Epidermal melanocyte (primary cell): ENCODE data around the gene PEDS1.
"Not testable (repeated sequence)": the region's sequence is repeated elsewhere in the genome, so short reads cannot be mapped to it uniquely, and the experiment has no call there.

Source experiments
- DNase-seq: peaks from one replicate; pipeline ENCODE4 v3.0.0; 2011; ENCODE audit warnings: low spot score; ENCODE audit not compliant: insufficient read length

Gene PEDS1

DNA sequence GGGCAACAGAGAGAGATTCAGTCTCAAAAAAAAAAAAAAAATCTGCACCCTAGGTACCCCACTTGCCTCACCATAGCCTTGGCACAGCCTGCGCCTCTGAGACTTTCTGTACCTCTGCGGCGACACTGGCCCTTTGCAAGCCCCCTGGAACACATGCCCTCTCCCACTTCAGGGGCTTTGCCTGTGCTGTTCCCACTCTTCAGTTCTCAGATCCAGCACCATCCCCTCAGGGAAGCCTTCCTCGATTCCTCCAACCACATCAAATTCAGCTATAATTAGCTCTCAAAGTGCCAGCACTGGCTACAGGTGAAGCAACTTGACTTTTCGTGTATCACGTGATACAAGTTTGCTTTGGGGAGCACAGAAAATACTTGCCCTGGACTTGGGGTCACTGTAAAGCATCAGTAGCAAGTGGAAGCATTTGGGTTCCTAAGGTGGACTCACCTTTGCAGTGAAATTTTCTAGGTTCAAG, 38.4 kb downstream of the PEDS1 start:
- no peak for DNase-seq

- DNase-seq, result no peak
These were observed 39.9 kb downstream of the PEDS1 start for GRCh38 chr20:50113420-50114224.

DNA sequence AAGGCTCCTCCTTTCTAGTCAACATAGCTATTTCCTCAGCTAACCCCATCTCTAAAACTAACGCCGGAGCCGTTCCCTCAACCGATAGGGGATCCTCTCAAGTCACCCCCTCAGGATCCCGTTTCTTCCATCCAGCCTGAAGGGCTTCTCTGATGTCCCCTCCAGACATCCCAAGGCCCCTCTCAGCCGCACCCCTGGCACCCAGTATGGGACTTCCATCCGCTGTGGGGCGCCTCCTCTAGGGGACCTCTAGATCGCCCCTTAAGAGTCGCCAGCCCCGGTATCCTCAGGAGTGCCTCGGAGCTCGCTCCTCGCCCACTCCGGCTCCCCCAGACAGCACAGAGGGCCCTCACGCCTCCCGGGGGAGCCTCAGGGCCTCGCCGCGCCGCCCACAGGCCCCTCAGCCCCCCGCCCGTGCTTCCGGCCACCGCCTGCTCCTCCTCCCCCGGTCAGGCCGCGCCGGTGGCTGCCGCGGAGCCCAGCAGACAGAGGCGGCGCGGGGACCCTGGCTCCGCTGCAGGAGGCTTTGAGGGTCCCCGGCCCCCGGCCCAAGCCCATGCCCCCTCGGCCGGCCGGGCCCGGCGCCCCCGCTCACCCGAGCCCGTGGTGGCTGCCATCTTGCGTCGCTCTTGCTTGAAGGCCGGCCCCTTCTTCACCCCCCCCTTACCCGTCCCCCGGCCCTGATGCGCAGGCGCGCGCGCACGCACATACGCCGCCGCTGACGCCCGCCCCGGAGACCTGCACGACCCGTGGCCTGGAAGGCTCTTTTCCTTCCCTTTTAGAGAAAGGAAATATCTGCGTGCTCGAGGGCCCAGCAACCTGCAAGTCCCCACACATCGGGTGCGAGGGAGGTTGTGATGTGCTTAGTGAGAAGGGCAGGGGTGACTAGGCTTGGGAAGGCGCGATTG, 40.8 kb downstream of the PEDS1 start, which contains the start of gene UBE2V1:
UBE2V1 (minus strand) TSS at position 639 of the 908 bp plus-strand sequence; CDS start at position 617, 22 bp downstream.
- peak; percentile 70 for DNase-seq

DNA sequence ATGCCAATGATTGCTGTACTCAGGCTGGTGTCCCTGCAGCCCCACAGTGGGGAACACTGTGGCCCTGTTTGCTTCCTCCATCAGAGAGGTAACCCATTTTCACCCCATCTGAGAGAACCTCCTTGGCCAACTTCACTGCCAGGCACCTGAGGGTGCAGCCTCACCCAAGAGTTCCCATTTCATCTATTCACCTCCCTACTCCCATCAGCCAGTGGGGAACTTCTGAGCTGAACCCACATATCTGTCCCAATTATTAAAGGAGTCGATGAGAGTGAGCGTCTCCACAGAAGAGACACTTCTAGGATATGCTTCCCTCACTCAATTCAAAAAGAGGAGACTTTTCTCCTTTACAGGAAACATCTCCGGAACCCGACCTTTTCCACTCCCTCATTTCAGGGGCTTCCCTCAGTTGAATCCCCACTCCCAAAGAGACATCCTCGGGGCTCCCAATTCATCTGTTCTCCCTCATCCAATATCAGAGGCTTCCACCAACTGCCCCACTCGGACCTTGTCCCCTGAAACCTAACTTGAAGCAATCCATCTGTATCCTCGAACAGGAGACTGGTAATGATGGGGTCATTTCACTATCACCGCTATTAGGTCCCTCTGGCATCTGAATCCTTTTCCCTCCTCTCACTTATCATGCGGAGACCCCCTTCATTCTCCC, 41.6 kb downstream of the PEDS1 start:
- DNase-seq, result no peak

DNA sequence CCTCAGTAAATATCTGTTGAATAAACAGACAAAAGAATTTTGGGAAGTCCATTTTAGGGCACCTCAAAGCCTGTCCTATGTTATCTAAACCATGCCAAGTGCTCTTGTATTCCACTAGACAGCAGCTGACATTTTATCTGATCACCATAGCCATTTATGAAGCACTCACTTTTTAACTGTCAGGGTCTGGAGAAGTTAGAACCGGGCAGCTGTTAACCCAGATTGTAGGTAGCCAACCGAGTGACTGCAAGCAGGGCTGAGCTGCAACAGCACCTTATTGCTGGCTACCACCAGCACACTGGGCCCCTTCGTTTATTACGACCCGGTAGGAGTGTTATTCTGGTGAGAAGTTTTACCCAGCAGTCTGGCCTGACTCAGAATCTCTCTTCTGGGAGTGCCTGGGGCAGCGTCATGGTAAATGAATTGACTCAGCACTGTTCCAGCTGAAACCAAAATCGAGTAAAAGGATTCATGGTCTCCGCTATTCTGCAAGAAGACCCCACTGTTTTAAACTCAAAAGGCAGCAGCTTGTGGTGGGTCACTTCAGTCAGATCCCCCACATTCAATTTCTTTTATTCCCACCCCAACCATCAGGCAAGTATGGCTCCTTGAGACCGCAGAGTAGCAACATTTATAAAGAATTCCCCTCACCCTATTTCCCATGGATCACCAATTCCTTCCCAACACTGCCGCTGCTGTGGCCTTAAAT, 42.2 kb downstream of the PEDS1 start:
- DNase-seq, result peak; percentile 43

DNA sequence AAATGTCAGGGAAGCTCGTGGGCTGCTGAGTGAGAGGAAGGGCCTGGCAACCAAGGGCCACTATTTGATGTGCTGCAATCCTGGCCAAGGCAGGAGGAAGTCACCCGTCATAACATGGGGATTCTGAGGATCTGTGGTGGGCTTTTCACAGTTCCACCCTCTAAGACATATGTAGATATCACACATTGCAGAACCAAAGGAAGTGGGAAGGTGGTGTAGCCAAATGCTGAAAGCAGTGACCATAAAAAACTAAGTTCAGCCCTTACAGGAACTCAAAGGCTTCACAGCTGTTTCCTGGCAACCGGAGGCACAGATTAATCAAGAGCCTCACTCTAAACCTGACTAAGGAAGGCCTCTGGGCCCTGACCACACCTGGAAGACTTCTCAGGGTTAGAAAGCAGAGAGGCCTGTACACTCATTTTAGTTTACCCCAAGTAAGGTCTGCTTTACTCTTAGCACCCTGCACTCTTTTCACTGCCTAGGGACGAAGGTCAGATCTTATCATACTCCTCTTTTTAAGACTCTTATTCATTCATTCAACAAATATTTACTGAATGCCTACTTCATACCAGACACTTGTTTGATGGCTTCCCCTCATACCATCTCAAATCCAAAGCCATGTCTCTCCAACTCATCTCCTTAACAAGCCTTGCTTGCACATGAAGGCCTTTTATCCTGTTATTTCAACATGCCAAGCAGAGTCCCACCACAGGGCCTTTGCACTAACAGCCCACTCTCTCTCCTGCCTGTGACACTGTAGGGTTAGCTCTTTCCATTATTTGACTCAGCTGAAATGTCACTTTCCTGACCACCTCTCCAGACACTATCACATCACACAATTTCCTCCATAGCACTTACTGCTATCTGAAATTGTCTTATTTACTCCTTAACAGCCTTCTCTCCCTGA, 43.1 kb downstream of the PEDS1 start:
- DNase-seq, result no peak

DNA sequence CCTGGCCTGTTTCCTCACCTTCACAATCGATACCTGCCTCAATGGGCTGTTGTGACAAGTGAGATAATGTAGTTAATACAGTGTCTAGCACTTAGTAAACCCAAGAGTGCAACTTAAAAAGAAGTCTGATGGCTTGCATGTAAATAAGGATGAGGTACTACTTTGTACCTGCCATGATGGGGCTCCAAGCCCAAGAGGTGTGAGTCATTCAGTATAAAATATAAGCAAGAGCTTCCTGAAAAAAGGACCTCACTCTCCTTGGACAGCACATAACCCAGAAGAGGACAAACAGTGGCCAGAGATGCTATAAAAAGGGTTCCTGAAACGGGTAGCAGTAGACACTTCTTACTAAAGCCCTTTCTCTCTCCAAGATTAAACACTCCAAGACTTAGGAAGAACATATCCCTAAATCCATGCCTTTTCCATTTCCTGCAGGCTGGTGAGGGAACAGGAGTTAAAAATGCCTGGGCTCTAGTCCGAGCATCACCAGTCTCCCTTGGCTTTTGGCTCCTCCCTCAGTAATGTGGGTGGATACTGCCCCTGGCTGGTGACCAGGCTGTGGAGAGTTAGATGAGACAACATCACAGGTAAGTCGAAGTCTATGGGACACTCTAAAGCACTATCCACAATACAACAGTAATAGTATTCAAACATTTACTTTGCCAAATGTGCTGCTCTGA, 44.8 kb downstream of the PEDS1 start:
- DNase-seq, result no peak

DNA sequence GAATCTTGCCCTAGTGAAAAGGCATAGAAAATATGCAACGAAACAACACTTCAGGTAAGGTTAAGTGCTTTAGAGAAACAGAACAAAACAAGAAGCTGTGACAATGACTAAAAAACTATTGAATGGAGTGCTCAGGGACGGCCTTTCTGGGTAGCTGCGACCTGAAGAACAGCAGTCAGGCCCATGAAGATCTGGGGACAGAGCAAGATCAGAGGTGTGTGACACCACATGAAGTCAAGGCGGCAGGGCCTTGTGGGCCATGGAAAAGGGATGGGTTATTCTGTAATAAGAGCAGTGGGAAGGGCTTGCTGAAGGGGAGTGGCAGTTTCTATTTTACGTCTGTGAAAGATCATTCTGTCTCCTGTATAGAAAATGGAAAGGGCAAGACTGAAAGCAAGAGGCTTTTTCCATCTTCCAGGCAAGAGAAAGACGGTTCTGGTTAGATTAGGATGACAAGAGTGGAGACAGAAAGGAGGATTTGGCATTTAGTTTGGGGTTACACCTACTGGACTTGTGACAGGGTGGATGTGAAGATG, 45.7 kb downstream of the PEDS1 start:
- DNase-seq, result no peak

- no peak for DNase-seq
These were observed 46.4 kb downstream of the PEDS1 start for GRCh38 chr20:50107086-50107660.

DNA sequence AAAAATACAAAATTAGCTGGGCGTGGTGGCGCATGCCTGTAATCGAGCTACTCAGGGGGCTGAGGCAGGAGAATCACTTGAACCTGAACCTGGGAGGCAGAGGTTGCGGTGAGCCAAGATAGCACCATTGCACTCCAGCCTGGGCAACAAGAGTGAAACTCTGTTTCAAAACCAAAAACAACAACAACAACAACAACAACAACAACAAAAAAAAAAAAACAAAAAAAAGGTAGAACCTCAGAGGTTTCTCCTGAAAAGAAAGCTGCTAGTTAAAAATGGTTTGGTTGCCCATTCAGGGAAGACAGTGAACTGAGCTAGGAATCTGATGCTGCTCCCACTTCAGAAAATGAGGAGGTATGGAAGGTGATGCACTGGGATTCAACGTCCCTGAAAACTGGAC, 46.9 kb downstream of the PEDS1 start:
- DNase-seq, result not testable (repeated sequence)
